ENCODE data around the gene MYL9. TPM values are rescaled to one million over a fixed set of nuclear protein-coding genes. Genes with fewer than 3 reads are reported as not detected.

Gene MYL9
- polyA plus RNA-seq, 3 donors: 0.08 to 0.20 TPM; not detected in 1

GRCh38 chr20:36565520-36565919 is 24.2 kb downstream of the MYL9 start:
- no peak overlapping the region for H3K4me3 Mint-ChIP-seq
- H3K27ac ChIP-seq (ENCODE audit: low read depth in 1 of 2, low read length in 2 of 2): no peak overlapping the region
- H3K27me3 Mint-ChIP-seq (ENCODE audit: low read depth in 3 of 3): peaks cover 0 to 2% (median 2%) of the 10 kb centered on the region in 3 donors
- H3K4me3 ChIP-seq (replicated peaks in 1 of 3; ENCODE audit: low read depth in 2 of 3, low read length in 3 of 3): no peak overlapping the region
- TF ChIP-seq CTCF (IDR thresholded peaks at IDR 0.05): no peak
- H2AFZ ChIP-seq (ENCODE audit: insufficient read depth, low read depth, low read length, poor library complexity, severe bottlenecking): no peak overlapping the region
- H3K9me3 ChIP-seq (replicated peaks in 1 of 2; ENCODE audit: control insufficient read depth in 1 of 2, insufficient read depth in 1 of 2, low read length in 2 of 2): peaks cover 5 to 13% of the 10 kb centered on the region in 2 donors
- no peak for DNase-seq
- H4K20me1 ChIP-seq (ENCODE audit: insufficient read depth, low read length): no peaks in the 10 kb centered on the region
- no peak overlapping the region for H3K9ac ChIP-seq (ENCODE audit: insufficient read depth, low read length, poor library complexity, severe bottlenecking)
- intact Hi-C loops (cut with micrococcal nuclease): no loop called here
- no peaks in the 10 kb centered on the region for H3K79me2 ChIP-seq (ENCODE audit: insufficient read depth, low read length)
- H3K9me3 Mint-ChIP-seq: peaks cover 6 to 15% (median 7%) of the 10 kb centered on the region in 7 donors
- no peaks in the 10 kb centered on the region for H3K36me3 ChIP-seq (replicated peaks in 1 of 2; ENCODE audit: control insufficient read depth in 1 of 2, insufficient read depth in 2 of 2, low read length in 2 of 2)
- WGBS (ENCODE audit: insufficient coverage): no CpG with 5 or more reads among the region's 3 CpGs
- no peaks in the 10 kb centered on the region for H3K4me1 Mint-ChIP-seq
- no peaks in the 10 kb centered on the region for H3K36me3 Mint-ChIP-seq
- no peak overlapping the region for H3K27ac Mint-ChIP-seq
- H3K4me2 ChIP-seq (replicated peaks; ENCODE audit: extremely low read depth, low read length, poor library complexity, severe bottlenecking): no peak overlapping the region
- H3K27me3 ChIP-seq (ENCODE audit: control insufficient read depth in 2 of 2, insufficient read depth in 2 of 2, low read length in 2 of 2): no peaks in the 10 kb centered on the region
- no peaks in the 10 kb centered on the region for H3K4me1 ChIP-seq (ENCODE audit: control insufficient read depth in 1 of 2, insufficient read depth in 2 of 2, low read length in 2 of 2)

- H3K9me3 Mint-ChIP-seq: peaks cover 3 to 12% (median 7%) of the 10 kb centered on the region in 7 donors
- peaks cover 0 to 3% of the 10 kb centered on the region in 2 donors for H3K27me3 ChIP-seq (ENCODE audit: control insufficient read depth in 2 of 2, insufficient read depth in 2 of 2, low read length in 2 of 2)
- TF ChIP-seq CTCF (IDR thresholded peaks at IDR 0.05): no peak
- H3K4me3 Mint-ChIP-seq: no peak overlapping the region
- H3K4me3 ChIP-seq (replicated peaks in 1 of 3; ENCODE audit: low read depth in 2 of 3, low read length in 3 of 3): no peak overlapping the region
- DNase-seq: no peak
- H4K20me1 ChIP-seq (ENCODE audit: insufficient read depth, low read length): peaks cover 5% of the 10 kb centered on the region
- H3K4me1 ChIP-seq (ENCODE audit: control insufficient read depth in 1 of 2, insufficient read depth in 2 of 2, low read length in 2 of 2): peaks cover 12 to 19% of the 10 kb centered on the region in 2 donors
- H3K27ac Mint-ChIP-seq: peak overlapping the region in 1 of 7 donors; percentile 42
- H2AFZ ChIP-seq (ENCODE audit: insufficient read depth, low read depth, low read length, poor library complexity, severe bottlenecking): no peak overlapping the region
- intact Hi-C loops (cut with micrococcal nuclease): no loop called here
- peaks cover 4 to 12% of the 10 kb centered on the region in 2 donors for H3K9me3 ChIP-seq (replicated peaks in 1 of 2; ENCODE audit: control insufficient read depth in 1 of 2, insufficient read depth in 1 of 2, low read length in 2 of 2)
- no peaks in the 10 kb centered on the region for H3K36me3 Mint-ChIP-seq
- no peak overlapping the region for H3K9ac ChIP-seq (ENCODE audit: insufficient read depth, low read length, poor library complexity, severe bottlenecking)
- no peaks in the 10 kb centered on the region for H3K36me3 ChIP-seq (replicated peaks in 1 of 2; ENCODE audit: control insufficient read depth in 1 of 2, insufficient read depth in 2 of 2, low read length in 2 of 2)
- H3K4me2 ChIP-seq (replicated peaks; ENCODE audit: extremely low read depth, low read length, poor library complexity, severe bottlenecking): no peak overlapping the region
- peaks cover 6% of the 10 kb centered on the region for H3K79me2 ChIP-seq (ENCODE audit: insufficient read depth, low read length)
- WGBS (ENCODE audit: insufficient coverage): 91% methylated on average over 6 of the region's 7 CpGs
- peaks cover 19% of the 10 kb centered on the region for H3K4me1 Mint-ChIP-seq
- H3K27ac ChIP-seq (ENCODE audit: low read depth in 1 of 2, low read length in 2 of 2): no peak overlapping the region
- H3K27me3 Mint-ChIP-seq (ENCODE audit: low read depth in 3 of 3): peaks cover 8 to 12% (median 9%) of the 10 kb centered on the region in 3 donors
These were observed 28.6 kb downstream of the MYL9 start for GRCh38 chr20:36569847-36570429.
